AG04450 (cell line): ENCODE data around the gene FABP7. TPM values are rescaled to one million over a fixed set of nuclear protein-coding genes. Genes with fewer than 3 reads are reported as not detected.

Experiments
- CTCF ChIA-PET: fragments of 300-600, 350-600 bp; formaldehyde crosslinking; extraction: SDS; loops from one replicate; lab custom pipeline; 2022; ENCODE audit warnings: antibody characterized with exemption, inconsistent platforms; lab: Charles Lee
- POLR2A ChIA-PET: fragments of 350-600 bp; formaldehyde crosslinking; extraction: SDS; loops from one replicate; lab custom pipeline; 2021; ENCODE audit warnings: antibody characterized with exemption, inconsistent platforms; lab: Yijun Ruan, JAX
- DNase-seq: peaks from one replicate; pipeline ENCODE4 v3.0.0-alpha.2; 2011; ENCODE audit warnings: low read depth, low spot score
- H3K27ac ChIP-seq: one replicate; pipeline ENCODE4 v1.5.1; 2012; ENCODE audit warnings: low read depth, low read length, control low read depth
- H3K27me3 ChIP-seq: one replicate; pipeline ENCODE4 v1.6.0; 2012; ENCODE audit warnings: low read length; ENCODE audit not compliant: control insufficient read depth, insufficient read depth
- H3K4me3 ChIP-seq: 2 replicates; pipeline ENCODE4 v1.5.1; 2011; ENCODE audit warnings: mild to moderate bottlenecking, low read depth, low read length, control low read depth
- H3K9me3 ChIP-seq: 2 replicates; pipeline ENCODE4 v1.5.1; 2012; ENCODE audit warnings: low read length; ENCODE audit not compliant: control insufficient read depth, insufficient read depth
- CTCF ChIP-seq: IDR thresholded peaks from 2 replicates; pipeline ENCODE4 v1.5.1; 2011; ENCODE audit warnings: low read depth, low read length, control low read depth, inconsistent platforms
- polyA plus RNA-seq: library from polyadenylated mRNA; depleted of rRNA; stranded (reverse); fragments of >200 nt; gene quantifications from 2 replicates; pipeline ENCODE4 v1.2.3, GENCODE V29; 2011

FABP7 gene
- polyA plus RNA-seq, 1 experiment: not detected

- Histone ChIP-seq H3K9me3 (no peaks in the 10 kb centered on the region), H3K27ac (no peak overlapping the region), H3K4me3 (no peak overlapping the region), H3K27me3 (peaks cover 2% of the 10 kb centered on the region)
- CTCF ChIA-PET: interaction anchor here (0.6 to 3.7 kb wide), 4 partner anchors 14 to 85 kb away, joined by 3 to 24 read pairs (median 5); no protein-coding TSS in a partner anchor
- POLR2A ChIA-PET: no interaction called here
- TF ChIP-seq CTCF: no peak
- DNase-seq: no peak
These were observed 25.8 kb upstream of the FABP7 start for GRCh38 chr6:122753688-122754056.

- ChIA-PET POLR2A (no interaction called here), CTCF (interaction anchor here (1.0 to 3.7 kb wide), 3 partner anchors 14 to 85 kb away, joined by 3 to 24 read pairs (median 6); no protein-coding TSS in a partner anchor)
- no peak for DNase-seq
- Histone ChIP-seq H3K27me3 (peaks cover 2% of the 10 kb centered on the region), H3K27ac (no peak overlapping the region), H3K4me3 (no peak overlapping the region), H3K9me3 (no peaks in the 10 kb centered on the region)
- no peak for TF ChIP-seq CTCF
These were observed 25.3 kb upstream of the FABP7 start for GRCh38 chr6:122754191-122754731.

GRCh38 chr6:122755901-122756300, 23.6 kb upstream of the FABP7 start:
- ChIA-PET POLR2A (no interaction called here), CTCF (no interaction called here)
- peaks cover 2% of the 10 kb centered on the region for H3K27me3 ChIP-seq
- no peak overlapping the region for H3K4me3 ChIP-seq
- no peak for TF ChIP-seq CTCF
- DNase-seq: no peak
- H3K9me3 ChIP-seq: no peaks in the 10 kb centered on the region
- H3K27ac ChIP-seq: no peak overlapping the region

GRCh38 chr6:122758927-122759334, 20.6 kb upstream of the FABP7 start:
- POLR2A ChIA-PET: no interaction called here
- Histone ChIP-seq H3K27me3 (no peaks in the 10 kb centered on the region), H3K27ac (no peak overlapping the region), H3K4me3 (no peak overlapping the region), H3K9me3 (no peaks in the 10 kb centered on the region)
- CTCF ChIA-PET: interaction anchor here (1.5 to 1.9 kb wide), 2 partner anchors 14 to 80 kb away, joined by 4 to 6 read pairs; no protein-coding TSS in a partner anchor
- TF ChIP-seq CTCF: no peak
- no peak for DNase-seq

GRCh38 chr6:122760330-122760729, 19.2 kb upstream of the FABP7 start:
- Histone ChIP-seq H3K27ac (no peak overlapping the region), H3K9me3 (no peaks in the 10 kb centered on the region), H3K4me3 (no peak overlapping the region), H3K27me3 (no peaks in the 10 kb centered on the region)
- ChIA-PET CTCF (interaction anchor here (0.6 to 1.5 kb wide), 3 partner anchors 11 to 79 kb away, joined by 3 read pairs; no protein-coding TSS in a partner anchor), POLR2A (no interaction called here)
- TF ChIP-seq CTCF: no peak
- DNase-seq: no peak
